Thoracic aorta (tissue), 2 donors: ENCODE measurements around the gene TRAPPC2. TPM values are rescaled to one million over a fixed set of nuclear protein-coding genes. Genes with fewer than 3 reads are reported as not detected.

Experiments used
- ATAC-seq: fragments of 150-250 bp; one replicate; pipeline ENCODE4 v1.8.0; 2017; ENCODE audit warnings: low read depth; ENCODE audit not compliant: insufficient number of reproducible peaks, low FRiP score
- DNase-seq: peaks from one replicate; pipeline ENCODE4 v3.0.0-alpha.2; 2020; ENCODE audit warnings: low spot score
- H3K27ac ChIP-seq, 2 donors: fragments of 200-600 bp; sonication (generic); 1 replicate in 1 of 2; 2 replicates in 1 of 2; pipeline ENCODE4 v1.5.1; 2016; ENCODE audit warnings: mild to moderate bottlenecking in 2 of 2, moderate library complexity in 2 of 2
- H3K27me3 ChIP-seq: fragments of 200-600 bp; sonication (generic); replicated peaks from 2 replicates; pipeline ENCODE4 v1.6.0; 2016; ENCODE audit warnings: mild to moderate bottlenecking; ENCODE audit not compliant: insufficient read depth
- H3K36me3 ChIP-seq: fragments of 200-600 bp; sonication (generic); one replicate; pipeline ENCODE4 v1.5.1; 2016
- H3K4me1 ChIP-seq, 2 donors: fragments of 200-600 bp; sonication (generic); 1 replicate in 1 of 2; 2 replicates in 1 of 2; pipeline versions ENCODE4 v1.5.1 to v1.6.0; 2016; ENCODE audit warnings: low read depth in 2 of 2, mild to moderate bottlenecking in 1 of 2; ENCODE audit not compliant: control insufficient read depth in 1 of 2
- H3K4me3 ChIP-seq: fragments of 200-600 bp; sonication (generic); 2 replicates; pipeline ENCODE4 v1.5.1; 2016; ENCODE audit warnings: mild to moderate bottlenecking
- H3K9me3 ChIP-seq: fragments of 200-600 bp; sonication (generic); 2 replicates; pipeline ENCODE4 v1.5.1; 2016
- CTCF ChIP-seq: fragments of 200-600 bp; sonication (generic); IDR thresholded peaks from one replicate; pipeline ENCODE4 v1.5.1; 2019; ENCODE audit warnings: antibody characterized with exemption
- total RNA-seq, 2 donors: library from RNA; depleted of rRNA; stranded (reverse); fragments of >200 nt; gene quantifications; one replicate each; pipeline versions ENCODE4 v1.1.0 to v1.2.3, GENCODE V29; 2016

Gene TRAPPC2
- total RNA-seq, 2 donors from 2014 or later: 15.0 to 24.2 TPM

GRCh38 chrX:13699183-13699826 is 35.1 kb downstream of the TRAPPC2 start:
- DNase-seq (no peak), ATAC-seq (no peak)
- Histone ChIP-seq H3K27ac (peak overlapping the region in 1 of 2 donors; percentile 49), H3K9me3 (no peaks in the 10 kb centered on the region), H3K4me1 (peaks cover 19 to 36% of the 10 kb centered on the region in 2 donors), H3K27me3 (no peaks in the 10 kb centered on the region), H3K4me3 (no peak overlapping the region), H3K36me3 (no peaks in the 10 kb centered on the region)
- no peak for TF ChIP-seq CTCF

- DNase-seq (no peak), ATAC-seq (no peak)
- Histone ChIP-seq H3K36me3 (no peaks in the 10 kb centered on the region), H3K9me3 (no peaks in the 10 kb centered on the region), H3K27me3 (no peaks in the 10 kb centered on the region), H3K27ac (no peak overlapping the region), H3K4me1 (peaks cover 24 to 39% of the 10 kb centered on the region in 2 donors), H3K4me3 (no peak overlapping the region)
- TF ChIP-seq CTCF: no peak
Observed at GRCh38 chrX:13698432-13698831, 36.0 kb downstream of the TRAPPC2 start.

- Histone ChIP-seq H3K27ac (no peak overlapping the region), H3K36me3 (no peaks in the 10 kb centered on the region), H3K27me3 (no peaks in the 10 kb centered on the region), H3K4me3 (no peak overlapping the region), H3K9me3 (no peaks in the 10 kb centered on the region), H3K4me1 (peaks cover 28 to 44% of the 10 kb centered on the region in 2 donors)
- ATAC-seq (no peak), DNase-seq (no peak)
- no peak for TF ChIP-seq CTCF
Observed at GRCh38 chrX:13697976-13698375, 36.4 kb downstream of the TRAPPC2 start.

GRCh38 chrX:13697455-13697854 is 37.0 kb downstream of the TRAPPC2 start:
- no peak for ATAC-seq
- Histone ChIP-seq H3K36me3 (no peaks in the 10 kb centered on the region), H3K9me3 (no peaks in the 10 kb centered on the region), H3K27ac (no peak overlapping the region), H3K4me1 (peaks cover 28 to 46% of the 10 kb centered on the region in 2 donors), H3K4me3 (no peak overlapping the region), H3K27me3 (no peaks in the 10 kb centered on the region)
- no peak for DNase-seq
- no peak for TF ChIP-seq CTCF

- Histone ChIP-seq H3K27ac (no peak overlapping the region), H3K9me3 (no peaks in the 10 kb centered on the region), H3K27me3 (no peaks in the 10 kb centered on the region), H3K4me1 (peaks cover 29 to 56% of the 10 kb centered on the region in 2 donors), H3K36me3 (no peaks in the 10 kb centered on the region), H3K4me3 (no peak overlapping the region)
- ATAC-seq (no peak), DNase-seq (no peak)
- no peak for TF ChIP-seq CTCF
Observed at GRCh38 chrX:13695601-13696115, 38.8 kb downstream of the TRAPPC2 start.
